GM19193 (cell line): ENCODE results near the gene AFF3.

Experiments used
- POLR2A ChIP-seq: IDR thresholded peaks from 4 replicates; pipeline ENCODE4 v1.6.1; 2011; ENCODE audit not compliant: insufficient read depth, insufficient read length; ENCODE audit errors: extremely low read depth

The AFF3 gene

DNA sequence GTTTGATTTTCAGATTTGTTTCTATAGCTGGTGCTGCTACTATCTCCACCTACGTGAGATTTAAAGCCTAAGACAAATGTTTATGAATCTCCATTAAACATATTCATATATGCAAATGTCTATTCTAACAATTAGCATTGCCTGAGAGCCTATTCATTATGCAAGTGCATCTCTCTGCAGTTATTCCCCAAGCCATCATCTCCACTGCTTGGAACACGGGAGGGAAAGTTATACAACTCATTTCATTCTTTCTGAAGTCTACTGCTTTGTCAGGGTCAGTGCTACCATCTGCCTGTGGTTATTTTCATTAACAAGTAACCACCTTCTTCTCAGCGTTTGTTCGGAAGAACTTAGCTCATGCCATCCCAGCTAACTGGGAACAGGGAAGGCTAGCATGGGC is 463.8 kb downstream of the AFF3 start:
- TF ChIP-seq POLR2A: no peak

DNA sequence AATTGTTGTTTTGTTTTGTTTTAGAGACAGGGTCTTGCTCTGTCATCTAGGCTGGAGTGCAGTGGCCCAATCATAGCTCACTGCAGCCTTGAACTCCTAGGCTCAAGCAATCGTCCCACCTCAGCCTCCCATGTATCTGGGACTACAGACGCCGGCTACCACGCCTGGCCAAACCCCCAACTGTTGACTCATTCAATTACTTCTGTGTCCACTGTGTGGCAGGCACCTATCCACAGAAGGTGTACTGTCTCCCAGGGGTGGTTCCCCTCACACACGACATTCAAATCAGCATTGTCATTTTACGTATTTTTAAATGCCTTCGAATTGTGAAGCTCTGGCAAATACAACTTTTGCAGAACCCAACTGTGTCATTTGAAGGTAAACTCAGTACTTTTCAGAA is 464.6 kb downstream of the AFF3 start:
- no peak for TF ChIP-seq POLR2A

DNA sequence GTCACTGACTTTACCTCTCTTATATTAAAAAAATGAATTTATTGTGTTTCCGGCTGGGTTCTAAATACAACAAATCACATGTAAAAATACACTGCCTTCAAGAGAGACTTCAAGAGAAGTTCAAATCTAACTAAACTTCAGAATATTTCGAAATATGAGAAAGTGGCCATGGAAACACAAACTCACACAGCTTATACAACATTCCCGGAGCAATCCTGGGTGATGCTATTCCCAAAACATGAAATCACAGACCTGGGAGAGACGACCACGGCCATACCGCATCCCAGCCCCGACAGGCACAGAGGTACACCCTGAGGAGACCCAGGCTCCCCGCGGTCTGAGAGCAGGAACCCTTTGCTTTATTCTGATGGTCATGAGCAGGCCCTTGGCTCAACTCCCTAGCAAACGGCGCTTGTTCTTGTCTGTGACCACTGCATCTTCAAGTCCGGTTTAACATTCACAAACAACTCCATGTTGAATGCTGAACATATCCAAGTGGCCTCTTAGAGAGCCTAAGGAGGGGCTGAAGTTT is 467.2 kb downstream of the AFF3 start:
- no peak for TF ChIP-seq POLR2A

DNA sequence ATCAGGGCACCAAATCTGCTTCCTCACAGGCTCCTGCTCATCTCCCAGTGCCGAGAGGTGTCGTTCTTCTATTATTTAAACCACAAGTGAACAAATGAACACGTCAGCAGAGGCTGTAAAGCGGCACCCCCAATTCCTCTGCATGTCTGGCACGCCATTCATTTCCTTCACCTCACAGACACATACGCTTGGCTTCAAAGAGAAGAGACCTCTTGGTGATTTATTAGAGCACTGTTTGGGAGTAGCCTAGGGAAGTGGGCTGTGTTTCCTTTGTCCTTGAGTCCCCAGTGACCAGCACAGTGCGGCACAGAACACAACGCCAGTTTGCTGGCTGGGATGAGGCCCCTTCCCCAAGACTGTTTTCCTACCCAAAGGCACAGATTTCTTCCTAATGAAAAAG is 468.3 kb downstream of the AFF3 start:
- TF ChIP-seq POLR2A: no peak

DNA sequence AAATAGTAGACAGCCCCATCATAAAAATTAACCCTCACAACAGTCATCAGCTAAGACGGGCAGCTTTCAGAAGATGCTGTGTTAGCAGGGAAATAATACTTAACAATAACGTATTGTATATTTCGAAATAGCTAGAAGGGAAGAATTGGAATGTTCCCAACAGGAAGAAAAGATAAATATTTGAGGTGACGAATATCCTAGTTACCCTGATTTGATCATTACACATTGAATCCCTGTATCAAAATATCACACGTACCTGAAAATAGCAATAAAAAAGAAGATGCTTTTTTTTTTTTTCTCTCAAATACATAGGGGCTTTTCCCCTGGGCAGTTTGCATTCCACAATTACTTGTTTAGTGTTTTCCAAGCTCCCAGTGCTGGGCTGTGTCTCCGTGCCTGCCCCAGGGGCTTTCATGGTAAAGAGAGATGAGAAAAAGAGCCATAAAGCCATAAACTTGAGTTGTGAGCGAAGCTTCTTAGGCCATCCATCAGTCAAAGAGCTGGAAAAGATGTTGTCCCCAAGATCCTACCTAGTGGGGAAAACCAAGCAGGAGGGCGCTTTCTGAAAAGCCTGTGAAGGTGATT is 469.5 kb downstream of the AFF3 start:
- TF ChIP-seq POLR2A: no peak

DNA sequence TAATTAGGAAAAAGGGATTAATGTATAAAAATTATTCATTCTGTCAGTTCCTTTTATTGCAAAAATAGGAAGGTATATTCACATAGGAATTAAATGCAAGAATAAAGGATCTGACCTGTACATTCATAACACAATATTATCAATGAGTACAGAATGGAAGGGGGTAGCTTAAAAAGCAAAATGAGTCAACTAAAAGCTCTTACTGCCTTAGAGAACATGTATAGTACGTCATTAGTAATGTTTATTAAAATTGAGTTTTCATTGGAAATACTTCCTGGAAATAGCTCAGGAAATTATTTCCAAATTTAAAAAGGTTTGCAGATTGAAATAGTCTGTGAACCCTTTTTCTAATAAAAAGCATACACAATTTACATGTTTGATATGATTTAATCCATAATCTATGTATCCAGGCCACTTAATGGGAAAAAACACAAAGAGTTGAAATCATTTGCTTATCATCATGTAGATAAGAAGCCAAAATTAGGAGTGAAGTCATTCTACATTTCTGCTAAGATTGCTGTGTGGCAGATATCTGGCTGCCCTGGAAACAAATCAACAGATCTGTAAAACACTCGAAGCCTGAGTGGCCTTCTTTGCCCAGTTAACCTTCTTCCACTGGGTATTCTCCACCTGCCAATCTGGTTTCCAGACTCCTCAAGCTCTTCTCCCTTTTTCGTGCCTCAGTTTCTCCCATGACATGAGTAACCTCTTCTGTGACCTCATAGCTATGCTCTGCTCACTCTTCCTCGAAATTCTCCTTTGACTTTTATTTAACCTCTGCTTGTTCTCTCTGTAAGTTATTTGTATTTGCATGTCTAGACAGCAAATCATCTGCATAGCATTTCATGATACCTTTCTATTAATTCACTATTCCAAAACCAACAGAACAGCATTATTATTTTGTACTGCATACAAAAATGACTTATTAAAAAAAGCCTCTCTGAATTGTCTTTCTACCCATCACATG is 471.3 kb downstream of the AFF3 start:
- no peak for TF ChIP-seq POLR2A

DNA sequence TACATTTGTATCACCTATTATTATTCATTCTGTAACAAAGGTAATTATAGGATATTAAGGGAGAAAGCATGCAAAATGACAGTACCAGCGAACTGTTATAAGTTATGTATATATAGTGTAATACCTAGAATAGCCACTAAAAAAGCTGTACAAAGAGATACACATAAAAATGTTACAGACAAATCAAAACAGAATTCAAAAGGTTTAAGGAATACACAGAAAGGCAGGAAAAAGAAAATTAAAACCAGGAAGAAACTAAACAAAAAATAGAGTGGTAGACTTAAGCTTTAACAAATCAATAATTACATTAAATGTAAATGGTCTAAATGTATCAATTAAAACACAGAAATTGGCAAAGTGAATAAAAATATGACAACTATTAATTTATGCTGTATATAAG is 476.1 kb downstream of the AFF3 start:
- TF ChIP-seq POLR2A: no peak

DNA sequence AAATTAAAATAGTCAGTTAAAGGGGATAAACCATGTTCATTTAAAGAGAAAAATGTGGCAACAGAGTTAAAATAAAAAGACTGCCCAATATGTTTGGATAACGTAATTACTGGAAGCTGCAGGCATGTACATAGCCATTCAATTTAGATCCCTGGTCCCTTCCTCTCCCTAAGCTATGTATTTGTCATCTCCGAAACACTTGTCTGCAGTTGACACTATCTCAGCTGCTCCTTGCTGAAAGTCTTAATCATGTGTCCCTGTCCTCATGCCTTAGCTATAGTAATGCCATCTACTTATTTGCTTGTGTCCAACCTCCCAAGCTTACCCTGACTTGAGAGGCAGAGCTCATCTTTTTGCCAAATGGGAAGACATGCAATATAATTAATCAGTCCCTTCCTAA is 478.7 kb downstream of the AFF3 start:
- no peak for TF ChIP-seq POLR2A

DNA sequence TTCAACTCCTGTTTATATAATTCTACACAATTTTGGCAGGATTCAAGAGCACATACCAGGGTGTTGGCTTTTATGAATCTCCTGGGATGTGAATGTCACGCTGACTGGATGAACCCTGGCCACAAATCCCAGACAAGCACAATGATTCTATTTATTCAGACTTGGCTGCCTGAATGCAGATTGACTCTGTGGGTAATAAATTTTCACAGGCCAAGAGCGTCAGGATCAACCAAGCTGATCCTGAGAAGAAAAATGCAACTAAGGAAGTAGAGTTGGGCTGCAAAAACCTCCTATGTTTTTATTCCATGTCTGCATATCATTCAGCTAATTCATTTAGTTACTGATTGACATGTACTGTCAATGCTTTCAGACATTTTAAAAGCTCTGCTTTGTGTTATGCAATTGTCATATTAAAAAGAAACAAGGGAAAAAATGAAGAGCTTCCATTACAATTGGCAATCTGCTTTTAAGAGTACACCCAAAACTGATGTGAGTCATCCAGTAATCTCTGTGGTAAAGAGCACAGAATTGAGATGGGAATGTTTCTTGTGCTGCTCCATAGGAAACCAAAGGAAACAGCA is 479.5 kb downstream of the AFF3 start:
- TF ChIP-seq POLR2A: no peak

DNA sequence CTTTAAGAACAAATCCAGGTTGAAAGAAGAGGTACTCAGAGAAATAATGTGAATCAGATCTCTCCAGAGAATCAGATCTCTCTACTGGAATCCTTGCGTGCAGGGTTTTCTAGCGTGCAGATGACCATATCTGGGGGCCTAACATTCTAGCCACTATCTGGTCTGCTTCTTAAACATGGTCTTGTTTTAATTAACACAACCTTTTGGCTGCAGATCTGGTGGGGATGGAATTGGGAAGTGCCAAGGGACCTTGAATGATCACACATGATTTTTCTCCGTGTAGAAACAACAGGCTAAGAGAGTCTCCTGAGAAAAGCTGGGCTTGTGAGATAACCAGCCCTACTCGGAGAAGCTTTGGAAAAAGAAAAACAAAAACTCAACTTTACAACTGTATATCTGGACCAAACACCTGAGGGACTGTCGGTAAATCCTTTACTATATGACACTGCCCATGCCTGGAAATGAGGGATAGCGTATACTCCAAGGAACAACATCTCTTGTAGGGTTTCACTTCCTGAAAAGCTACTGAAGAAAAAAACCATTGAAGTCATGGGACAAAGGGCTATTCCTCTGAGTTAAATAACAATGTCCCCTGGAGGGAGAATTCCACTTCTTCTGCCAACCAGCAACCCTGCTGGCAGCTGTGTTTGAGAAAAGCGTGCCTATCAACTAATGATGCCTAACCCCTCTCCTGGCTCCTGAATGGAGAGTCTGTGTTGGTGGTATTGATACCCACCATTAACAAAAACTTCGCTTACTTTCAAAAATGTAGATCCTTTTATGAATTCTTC is 481.6 kb downstream of the AFF3 start:
- no peak for TF ChIP-seq POLR2A

DNA sequence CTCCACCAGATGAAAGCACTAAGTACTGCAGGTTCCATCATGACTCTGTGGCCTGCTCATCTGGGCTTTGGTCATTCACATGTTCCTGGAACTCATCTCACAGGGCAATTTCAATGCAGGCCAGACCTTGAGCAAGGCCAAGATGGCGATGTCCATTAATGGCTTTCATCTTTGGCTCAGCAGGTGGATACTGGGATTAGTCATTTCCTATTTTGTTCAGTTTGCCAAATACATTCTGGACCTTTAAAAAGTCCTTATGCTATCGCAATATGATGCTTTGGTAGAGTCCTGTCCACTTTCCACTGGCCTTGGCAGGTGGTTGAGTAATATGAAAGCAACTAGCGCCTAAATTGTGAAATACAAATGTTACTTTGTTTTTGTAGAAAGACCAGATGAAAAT is 482.5 kb downstream of the AFF3 start:
- TF ChIP-seq POLR2A: no peak

DNA sequence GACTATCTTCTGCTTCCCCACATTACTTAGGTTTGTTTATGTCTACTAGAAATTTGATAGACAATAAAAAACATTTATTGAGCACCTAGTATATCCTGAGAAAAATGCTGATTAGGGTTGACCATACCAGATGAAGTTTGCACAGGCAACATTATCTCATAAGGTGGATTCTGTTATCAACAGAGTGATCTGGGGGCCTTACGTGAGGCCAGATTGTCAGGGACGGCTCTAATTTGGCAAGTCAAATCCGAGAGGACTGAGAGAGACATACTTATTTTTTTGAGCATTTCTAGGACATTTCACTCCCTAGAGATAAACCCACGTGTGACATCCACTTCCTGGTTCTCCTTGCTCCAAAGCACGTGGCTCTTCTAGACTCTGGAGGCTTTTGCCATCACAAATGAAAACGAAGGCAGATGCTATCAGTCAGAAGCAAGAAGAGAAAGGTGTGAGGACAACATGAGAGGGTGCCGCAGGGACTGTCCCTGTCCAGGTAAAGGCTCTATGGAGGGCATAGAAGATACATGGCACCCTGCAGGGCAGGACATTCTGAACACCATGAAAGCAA is 484.6 kb downstream of the AFF3 start:
- no peak for TF ChIP-seq POLR2A

DNA sequence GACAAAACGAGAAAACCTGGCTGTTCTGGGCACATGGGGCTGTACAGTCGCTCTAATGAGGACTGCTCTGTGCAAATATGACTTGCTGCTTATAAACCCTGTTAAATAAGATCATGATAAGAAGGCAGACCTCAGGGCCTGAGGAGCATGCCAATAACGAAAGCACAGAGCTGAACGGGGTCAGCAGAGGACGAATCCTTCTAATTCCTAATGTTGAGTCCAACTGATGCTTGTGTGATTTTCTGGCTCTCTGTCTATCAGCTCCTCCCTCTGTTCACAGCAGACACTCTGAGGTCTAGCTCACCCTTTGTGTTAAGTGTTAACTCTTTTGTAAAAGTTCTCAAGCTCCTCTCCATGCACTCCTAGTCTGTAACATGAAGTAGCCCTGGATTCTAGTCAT is 485.4 kb downstream of the AFF3 start:
- TF ChIP-seq POLR2A: no peak

DNA sequence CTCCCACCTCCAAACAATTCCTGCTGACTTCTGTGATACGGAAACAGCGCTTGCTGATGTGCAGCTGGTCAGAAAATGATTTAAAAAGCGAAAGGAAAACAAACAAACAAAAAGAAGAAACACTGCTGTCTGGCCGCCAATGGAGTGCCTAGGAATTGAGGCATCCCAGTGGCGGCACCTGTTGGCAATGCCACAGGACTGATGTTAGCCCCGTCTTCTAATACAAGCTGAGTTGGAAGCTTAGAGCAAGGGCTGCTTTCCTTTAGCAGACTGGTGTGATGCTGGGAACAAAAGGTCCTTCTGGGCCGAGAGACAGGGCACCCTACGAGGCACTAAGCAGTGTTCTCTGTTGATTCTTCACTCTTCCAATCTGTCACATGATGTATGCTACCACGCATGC is 489.0 kb downstream of the AFF3 start:
- TF ChIP-seq POLR2A: no peak
